Measurements from ENCODE around the gene NOX3.

NOX3 gene

GRCh38 chr6:155434829-155435423, 20.7 kb downstream of the NOX3 start:
- DNase-seq (ENCODE audit: low read depth in 2 of 3, low spot score in 1 of 3): no peak

GRCh38 chr6:155434096-155434495, 21.5 kb downstream of the NOX3 start:
- DNase-seq (ENCODE audit: low read depth in 2 of 3, low spot score in 1 of 3): no peak

GRCh38 chr6:155432293-155432692, 23.3 kb downstream of the NOX3 start:
- no peak for DNase-seq (ENCODE audit: low read depth in 2 of 3, low spot score in 1 of 3)

- DNase-seq (ENCODE audit: low read depth in 2 of 3, low spot score in 1 of 3): no peak
Measured at GRCh38 chr6:155429321-155429893, 26.2 kb downstream of the NOX3 start.

GRCh38 chr6:155426408-155426945, 29.2 kb downstream of the NOX3 start:
- DNase-seq (ENCODE audit: low read depth in 2 of 3, low spot score in 1 of 3): no peak

- DNase-seq (ENCODE audit: low read depth in 2 of 3, low spot score in 1 of 3): no peak
Measured at GRCh38 chr6:155424181-155424580, 31.5 kb downstream of the NOX3 start.

- DNase-seq (ENCODE audit: low read depth in 2 of 3, low spot score in 1 of 3): no peak
Measured at GRCh38 chr6:155422635-155423034, 33.0 kb downstream of the NOX3 start.

- DNase-seq (ENCODE audit: low read depth in 2 of 3, low spot score in 1 of 3): no peak
Measured at GRCh38 chr6:155420492-155420891, 35.1 kb downstream of the NOX3 start.

- DNase-seq (ENCODE audit: low read depth in 2 of 3, low spot score in 1 of 3): no peak
Measured at GRCh38 chr6:155419161-155419560, 36.5 kb downstream of the NOX3 start.

GRCh38 chr6:155418017-155418761, 37.5 kb downstream of the NOX3 start:
- peak; percentile 52 to 70 (median 57) for DNase-seq (ENCODE audit: low read depth in 2 of 3, low spot score in 1 of 3)

GRCh38 chr6:155417454-155417853, 38.2 kb downstream of the NOX3 start:
- DNase-seq (ENCODE audit: low read depth in 2 of 3, low spot score in 1 of 3): no peak

- DNase-seq (ENCODE audit: low read depth in 2 of 3, low spot score in 1 of 3): no peak
Measured at GRCh38 chr6:155415953-155416352, 39.7 kb downstream of the NOX3 start.

GRCh38 chr6:155414049-155414448, 41.6 kb downstream of the NOX3 start:
- no peak for DNase-seq (ENCODE audit: low read depth in 2 of 3, low spot score in 1 of 3)

GRCh38 chr6:155412335-155412734, 43.3 kb downstream of the NOX3 start:
- DNase-seq (ENCODE audit: low read depth in 2 of 3, low spot score in 1 of 3): no peak

- no peak for DNase-seq (ENCODE audit: low read depth in 2 of 3, low spot score in 1 of 3)
Measured at GRCh38 chr6:155411154-155412052, 44.2 kb downstream of the NOX3 start.

- no peak for DNase-seq (ENCODE audit: low read depth in 2 of 3, low spot score in 1 of 3)
Measured at GRCh38 chr6:155409391-155409790, 46.2 kb downstream of the NOX3 start.

- DNase-seq (ENCODE audit: low read depth in 2 of 3, low spot score in 1 of 3): no peak
Measured at GRCh38 chr6:155408981-155409380, 46.7 kb downstream of the NOX3 start.

GRCh38 chr6:155408231-155408630, 47.4 kb downstream of the NOX3 start:
- no peak for DNase-seq (ENCODE audit: low read depth in 2 of 3, low spot score in 1 of 3)

GRCh38 chr6:155406801-155407200, 48.8 kb downstream of the NOX3 start:
- DNase-seq (ENCODE audit: low read depth in 2 of 3, low spot score in 1 of 3): no peak

- DNase-seq (ENCODE audit: low read depth in 2 of 3, low spot score in 1 of 3): no peak
Measured at GRCh38 chr6:155404937-155405336, 50.7 kb downstream of the NOX3 start.

GRCh38 chr6:155402656-155403304, 52.9 kb downstream of the NOX3 start:
- no peak for DNase-seq (ENCODE audit: low read depth in 2 of 3, low spot score in 1 of 3)

Measured in stimulated activated CD4-positive, alpha-beta T cell treated with anti-CD3 and anti-CD28 coated beads, Interleukin-12 subunit alpha, Interleukin-12 subunit beta, amount 100 ng/mL, for 48 hours (primary cell).